H1 (cell line): ENCODE measurements around the gene METTL22. TPM values are rescaled to one million over a fixed set of nuclear protein-coding genes. Genes with fewer than 3 reads are reported as not detected.

Experiments used
- CTCF ChIA-PET: fragments of 300-600 bp; sonication (Branson Sonifier 250); formaldehyde crosslinking; loops from one replicate; lab custom pipeline; 2021; ENCODE audit not compliant: partially characterized antibody; lab: Charles Lee
- POLR2A ChIA-PET: fragments of 300-600 bp; sonication (Branson Sonifier 250); formaldehyde crosslinking; loops from one replicate; lab custom pipeline; 2021; ENCODE audit warnings: inconsistent platforms; ENCODE audit not compliant: partially characterized antibody; lab: Charles Lee
- DNase-seq, 2 experiments: peaks; one replicate each; pipeline versions ENCODE4 v3.0.0 to v3.0.0-alpha.2; 2010 to 2022; ENCODE audit warnings: low spot score in 2 of 2, low read depth in 1 of 2, mixed read lengths in 1 of 2
- FAIRE-seq: peaks from 2 replicates; lab custom pipeline; 2011; peaks lifted over from hg19 to GRCh38; lab: Jason Lieb, UNC
- H2AFZ ChIP-seq: 2 replicates; pipeline ENCODE4 v1.8.1; 2012; ENCODE audit warnings: low read length, inconsistent platforms
- H2AK5ac ChIP-seq: 2 replicates; pipeline ENCODE4 v1.6.1; 2013; ENCODE audit warnings: low read depth, low read length
- H2BK120ac ChIP-seq: replicated peaks from 2 replicates; pipeline ENCODE3; 2013; ENCODE audit warnings: low read depth, low read length, inconsistent platforms
- H2BK12ac ChIP-seq: 2 replicates; pipeline ENCODE4 v1.6.1; 2013; ENCODE audit warnings: low read depth, low read length
- H2BK15ac ChIP-seq: 2 replicates; pipeline ENCODE4 v1.6.1; 2013; ENCODE audit warnings: low read length
- H2BK20ac ChIP-seq: 2 replicates; pipeline ENCODE4 v1.6.1; 2013; ENCODE audit warnings: low read length
- H2BK5ac ChIP-seq: 2 replicates; pipeline ENCODE4 v1.6.1; 2013; ENCODE audit warnings: low read depth, low read length
- H3K14ac ChIP-seq: 2 replicates; pipeline ENCODE4 v1.6.1; 2013; ENCODE audit warnings: inconsistent platforms; ENCODE audit not compliant: insufficient read length
- H3K18ac ChIP-seq: 2 replicates; pipeline ENCODE4 v1.6.1; 2013; ENCODE audit warnings: low read length; ENCODE audit errors: extremely low read depth
- H3K23ac ChIP-seq: 2 replicates; pipeline ENCODE4 v1.6.1; 2013; ENCODE audit warnings: inconsistent platforms; ENCODE audit not compliant: insufficient read length
- H3K23me2 ChIP-seq: 2 replicates; pipeline ENCODE4 v1.6.1; 2013; ENCODE audit warnings: low read depth, low read length
- H3K27ac ChIP-seq: 2 replicates; pipeline ENCODE4 v1.6.1; 2011; ENCODE audit warnings: low read depth, low read length, inconsistent platforms
- H3K27me3 ChIP-seq, 4 experiments: replicated peaks in 1 of 4; 1 replicate in 1 of 4; 2 replicates in 3 of 4; pipeline versions ENCODE4 v1.6.1 to v1.8.1; 2011 to 2013; ENCODE audit warnings: low read length in 3 of 4, mild to moderate bottlenecking in 3 of 4, inconsistent platforms in 2 of 4, mixed read lengths in 2 of 4, moderate library complexity in 1 of 4; ENCODE audit not compliant: control insufficient read depth in 3 of 4, insufficient read depth in 3 of 4; ENCODE audit errors: extremely low read depth in 1 of 4
- H3K36me3 ChIP-seq, 4 experiments: 2 replicates each; pipeline versions ENCODE4 v1.6.1 to v1.8.1; 2011 to 2013; ENCODE audit warnings: mild to moderate bottlenecking in 4 of 4, low read length in 3 of 4, moderate library complexity in 2 of 4, control low read depth in 1 of 4, inconsistent platforms in 1 of 4; ENCODE audit not compliant: insufficient read depth in 4 of 4, control insufficient read depth in 2 of 4
- H3K4ac ChIP-seq: replicated peaks from 2 replicates; pipeline ENCODE3; 2013; ENCODE audit warnings: low read length, low read depth, mixed read lengths, inconsistent platforms; ENCODE audit not compliant: insufficient read length
- H3K4me1 ChIP-seq, 4 experiments: replicated peaks in 1 of 4; 1 replicate in 1 of 4; 2 replicates in 3 of 4; pipeline versions ENCODE4 v1.6.1 to v1.8.1; 2011 to 2013; ENCODE audit warnings: low read length in 3 of 4, inconsistent platforms in 2 of 4, mixed read lengths in 1 of 4; ENCODE audit not compliant: insufficient read depth in 4 of 4, control insufficient read depth in 3 of 4
- H3K4me2 ChIP-seq, 2 experiments: 2 replicates each; pipeline versions ENCODE4 v1.6.1 to v1.8.1; 2011 to 2013; ENCODE audit warnings: low read depth in 2 of 2, low read length in 2 of 2, control low read depth in 1 of 2, inconsistent platforms in 1 of 2, mild to moderate bottlenecking in 1 of 2; ENCODE audit not compliant: insufficient read depth in 1 of 2
- H3K4me3 ChIP-seq, 4 experiments: fragments of 200-600, 300-600 bp in 1 of 4; sonication (generic), shearing (Covaris generic), sonication (Bioruptor Twin) in 1 of 4; 2 replicates each; pipeline versions ENCODE4 v1.5.1 to v1.8.1; 2011 to 2016; ENCODE audit warnings: low read length in 4 of 4, low read depth in 3 of 4, control low read depth in 2 of 4, inconsistent platforms in 2 of 4, mild to moderate bottlenecking in 2 of 4, mixed read lengths in 1 of 4, moderate library complexity in 1 of 4; ENCODE audit not compliant: insufficient read depth in 2 of 4; ENCODE audit errors: extremely low read depth in 1 of 4
- H3K56ac ChIP-seq: replicated peaks from 2 replicates; pipeline ENCODE3; 2013; ENCODE audit warnings: low read depth, mild to moderate bottlenecking, mixed read lengths, low read length, inconsistent platforms; ENCODE audit not compliant: insufficient read length
- H3K79me1 ChIP-seq: 2 replicates; pipeline ENCODE4 v1.6.1; 2013; ENCODE audit warnings: low read depth, low read length, control low read depth
- H3K79me2 ChIP-seq, 2 experiments: 2 replicates each; pipeline versions ENCODE4 v1.6.1 to v1.8.1; 2012 to 2013; ENCODE audit warnings: low read length in 2 of 2, mild to moderate bottlenecking in 2 of 2, inconsistent platforms in 1 of 2; ENCODE audit not compliant: insufficient read depth in 2 of 2, control insufficient read depth in 1 of 2
- H3K9ac ChIP-seq, 4 experiments: replicated peaks in 1 of 4; 1 replicate in 1 of 4; 2 replicates in 3 of 4; pipeline versions ENCODE4 v1.6.1 to v1.8.1; 2011 to 2013; ENCODE audit warnings: low read depth in 3 of 4, low read length in 3 of 4, control low read depth in 2 of 4, mild to moderate bottlenecking in 2 of 4, moderate library complexity in 2 of 4, inconsistent platforms in 1 of 4; ENCODE audit errors: extremely low read depth in 1 of 4
- H3K9me3 ChIP-seq, 2 experiments: 2 replicates each; pipeline versions ENCODE4 v1.6.1 to v1.8.1; 2012 to 2013; ENCODE audit warnings: mild to moderate bottlenecking in 2 of 2, moderate library complexity in 2 of 2, control low read depth in 1 of 2, inconsistent platforms in 1 of 2, low read depth in 1 of 2, low read length in 1 of 2, mixed read lengths in 1 of 2; ENCODE audit not compliant: insufficient read depth in 2 of 2
- H4K20me1 ChIP-seq, 2 experiments: replicated peaks in 1 of 2; 2 replicates each; pipeline versions ENCODE3 to v1.8.1; 2011 to 2013; ENCODE audit warnings: inconsistent platforms in 2 of 2, low read length in 2 of 2, mild to moderate bottlenecking in 1 of 2; ENCODE audit not compliant: insufficient read depth in 2 of 2, control insufficient read depth in 1 of 2
- H4K5ac ChIP-seq: 2 replicates; pipeline ENCODE4 v1.6.1; 2013; ENCODE audit warnings: low read length, low read depth, mixed read lengths, inconsistent platforms; ENCODE audit not compliant: insufficient read length
- H4K8ac ChIP-seq: 2 replicates; pipeline ENCODE4 v1.8.0; 2013; ENCODE audit warnings: mild to moderate bottlenecking, moderate library complexity, low read length, inconsistent platforms; ENCODE audit not compliant: insufficient read depth; ENCODE audit errors: extremely low read depth
- H4K91ac ChIP-seq: replicated peaks from 2 replicates; pipeline ENCODE3; 2013; ENCODE audit warnings: low read length, mixed read lengths, inconsistent platforms; ENCODE audit not compliant: insufficient read length
- ASH2L ChIP-seq: fragments of 200-600, 300-600 bp; sonication (generic); IDR thresholded peaks from one replicate; pipeline ENCODE4 v1.7.1; 2017; ENCODE audit warnings: low read length
- CEBPB ChIP-seq: IDR thresholded peaks from 2 replicates; pipeline ENCODE4 v1.6.1; 2012; ENCODE audit warnings: low read depth, low read length
- HDAC2 ChIP-seq, 2 experiments: fragments of 300-600 bp in 1 of 2; sonication (generic) in 1 of 2; IDR thresholded peaks; 2 replicates each; pipeline ENCODE4 v1.6.1; 2011 to 2012; ENCODE audit warnings: low read depth in 2 of 2, low read length in 2 of 2, mild to moderate bottlenecking in 2 of 2, moderate library complexity in 2 of 2, borderline replicate concordance in 1 of 2, inconsistent platforms in 1 of 2
- HDAC6 ChIP-seq: IDR thresholded peaks from one replicate; pipeline ENCODE4 v1.7.1; 2012; ENCODE audit warnings: low read depth, mild to moderate bottlenecking, inconsistent platforms, low read length, moderate library complexity
- MAFK ChIP-seq: IDR thresholded peaks from 2 replicates; pipeline ENCODE4 v1.6.1; 2012; ENCODE audit warnings: low read depth, mild to moderate bottlenecking, improper control_type of control experiment, low read length
- MAX ChIP-seq: IDR thresholded peaks from 2 replicates; pipeline ENCODE4 v1.6.1; 2012; ENCODE audit warnings: inconsistent platforms
- RAD21 ChIP-seq, 2 experiments: IDR thresholded peaks in 1 of 2; conservative IDR thresholded peaks in 1 of 2; 2 replicates each; pipeline ENCODE4 v1.6.1; 2011; ENCODE audit warnings: low read depth in 2 of 2, low read length in 2 of 2, improper control_type of control experiment in 1 of 2, inconsistent platforms in 1 of 2, mild to moderate bottlenecking in 1 of 2, moderate library complexity in 1 of 2
- SIRT6 ChIP-seq: IDR thresholded peaks from one replicate; pipeline ENCODE4 v1.7.1; 2012; ENCODE audit warnings: low read length, inconsistent platforms
- SP1 ChIP-seq: IDR thresholded peaks from 2 replicates; pipeline ENCODE4 v1.6.1; 2011; ENCODE audit warnings: low read depth, low read length
- SRF ChIP-seq: IDR thresholded peaks from 2 replicates; pipeline ENCODE4 v1.6.1; 2011; ENCODE audit warnings: mild to moderate bottlenecking, low read depth, low read length, moderate library complexity
- TBP ChIP-seq: IDR thresholded peaks from 2 replicates; pipeline ENCODE4 v1.6.1; 2011; ENCODE audit warnings: low read depth, low read length, improper control_type of control experiment
- TEAD4 ChIP-seq: IDR thresholded peaks from 2 replicates; pipeline ENCODE4 v1.6.1; 2012; ENCODE audit warnings: low read depth, low read length, inconsistent platforms, mixed read lengths
- WGBS, 2 experiments: shearing (Covaris generic) in 1 of 2; methylation state at CpG; one replicate each; pipeline versions ENCODE4 v1.1.6 to v1.1.7; 2013 to 2015; ENCODE audit warnings: low lambda C conversion rate in 2 of 2, mixed read lengths in 2 of 2, inconsistent platforms in 1 of 2, low coverage in 1 of 2, missing lambda C conversion rate in 1 of 2; ENCODE audit not compliant: insufficient replicate concordance in 2 of 2, insufficient coverage in 1 of 2, insufficient read length in 1 of 2; ENCODE audit errors: extremely low coverage in 1 of 2, missing lambda C conversion rate in 1 of 2; 5-methylcytosine and 5-hydroxymethylcytosine counted together
- polyA plus RNA-seq, 7 experiments: library from polyadenylated mRNA; depleted of rRNA in 3 of 7; stranded (reverse) in 5 of 7; unstranded in 2 of 7; fragments of >200 nt in 5 of 7; fragments of 200-250 nt in 2 of 7; gene quantifications; 1 replicate in 5 of 7; 2 replicates in 1 of 7; 4 replicates in 1 of 7; pipeline versions ENCODE4 v1.2.1 to v1.2.3, GENCODE V29; 2011 to 2013; ENCODE audit warnings: missing spikeins in 2 of 7, mixed read lengths in 2 of 7
- total RNA-seq: library from RNA; stranded (reverse); fragmentation: NEBNext Ultra II Directional; extraction: Animal tissue kit (Norgen Biotek cat#: 25700); gene quantifications from 2 replicates; pipeline ENCODE4 v1.2.1, GENCODE V29; 2021

Gene METTL22
- total and polyA plus RNA-seq, 2 of the 8 experiments (the other 6 are each of a cell fraction or from before 2014, with no cell fraction given): 56.7 to 85.2 TPM

- Histone ChIP-seq H3K23me2 (peaks cover 25% of the 10 kb centered on the region), H4K8ac (no peak overlapping the region), H3K4me3 (peak overlapping the region; percentile 52 to 69 (median 60)), H3K4me1 (peaks cover 0 to 12% (median 5%) of the 10 kb centered on the region in 4 experiments; a peak in 3 of 7 replicates), H3K18ac (no peak overlapping the region), H2AK5ac (no peak overlapping the region), H2BK5ac (no peak overlapping the region), H2AFZ (no peak overlapping the region), H2BK15ac (no peak overlapping the region), H2BK120ac (no peak overlapping the region), H3K56ac (no peak overlapping the region), H3K23ac (no peak overlapping the region), H3K79me2 (no peaks in the 10 kb centered on the region), H3K9me3 (peaks cover 0 to 4% of the 10 kb centered on the region in 2 experiments; a peak in 1 of 4 replicates), H3K36me3 (no peaks in the 10 kb centered on the region), H2BK20ac (no peak overlapping the region), H3K4me2 (peak overlapping the region; percentile 89 to 100), H4K91ac (no peak overlapping the region), H3K79me1 (no peaks in the 10 kb centered on the region), H3K27me3 (peaks cover 10 to 33% (median 21%) of the 10 kb centered on the region in 4 experiments), H3K4ac (no peak overlapping the region), H4K5ac (no peak overlapping the region), H3K27ac (no peak overlapping the region), H4K20me1 (peaks cover 0 to 7% of the 10 kb centered on the region in 2 experiments), H3K9ac (no peak overlapping the region), H2BK12ac (no peak overlapping the region), H3K14ac (no peak overlapping the region)
- WGBS, 2 experiments: 4% methylated on average over 9 of the region's 9 CpGs; no CpG with 5 or more reads in 1 of the 2 experiments
- FAIRE-seq: no peak
- DNase-seq: peak; percentile 61 to 64
- TF ChIP-seq MAX (no peak; the same call in 1 of the 2 replicates), SRF (no peak), HDAC6 (no peak), TBP (no peak), SIRT6 (no peak), HDAC2 (IDR thresholded peaks at IDR 0.05; ENCODE audit: borderline replicate concordance in 1 of 2, low read depth in 2 of 2, low read length in 2 of 2) (peak in 1 of 2 experiments; percentile 89; a peak in 2 of 4 replicates), TEAD4 (peak; percentile 90), MAFK (no peak), RAD21 (IDR thresholded peaks at IDR 0.05 in 1 of 2, conservative IDR thresholded peaks at IDR 0.05 in 1 of 2; ENCODE audit: low read depth in 2 of 2, low read length in 2 of 2) (no peak), SP1 (peak; percentile 32; the same call in 1 of the 2 replicates), ASH2L (peak; percentile 52), CEBPB (peak; percentile 28; the same call in 1 of the 2 replicates)
- POLR2A ChIA-PET: interaction anchor here (1.0 to 2.4 kb wide), 5 partner anchors 9 to 34 kb away, joined by 3 to 10 read pairs (median 8); no protein-coding TSS in a partner anchor
- CTCF ChIA-PET: interaction anchor here (1.3 to 12.4 kb wide), 5 partner anchors 11 to 64 kb away, joined by 3 to 162 read pairs (median 4); no protein-coding TSS in a partner anchor
Measured at GRCh38 chr16:8588682-8589056, 32.8 kb upstream of the METTL22 start.
